Limb (tissue), 2 donors: ENCODE measurements around the gene DCLK2.

ENCODE experiments used
- DNase-seq, 2 donors: peaks; one replicate each; pipeline ENCODE4 v3.0.0-alpha.2; 2016; ENCODE audit errors: extremely low spot score in 2 of 2

The DCLK2 gene

DNA sequence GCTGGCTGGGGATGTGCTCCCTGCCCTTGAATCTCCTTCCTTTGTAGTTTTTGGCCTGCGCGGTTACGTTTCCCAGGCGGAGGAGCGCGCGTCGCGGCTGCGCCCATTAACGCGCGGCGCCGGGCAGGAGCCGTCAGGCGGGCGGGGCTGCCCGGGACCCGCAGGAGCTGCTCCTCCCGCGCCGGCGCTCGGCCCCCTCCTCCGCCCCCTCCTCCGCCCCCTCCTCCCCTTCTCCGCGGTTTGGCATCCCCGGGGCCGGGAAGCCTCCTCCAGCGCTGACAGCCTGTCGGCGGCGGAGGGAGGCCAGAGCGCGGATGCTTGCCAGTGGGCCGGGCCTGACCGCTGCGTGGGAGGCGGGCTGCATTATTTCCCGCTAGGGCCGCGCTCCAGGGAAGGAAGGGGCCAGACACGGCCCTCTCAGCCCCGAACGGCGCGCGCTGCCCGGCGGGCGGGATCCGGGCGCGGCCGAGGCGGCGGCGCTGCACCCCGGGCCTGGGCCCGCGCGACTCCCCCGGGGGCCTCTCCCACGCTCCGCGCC, at the start of gene DCLK2:
Gene DCLK2, plus strand, starts transcription at position 405 of the 538 bp plus-strand sequence. CDS start 583 bp downstream, outside the sequence.
- DNase-seq, result peak; percentile 77 to 91

- no peak for DNase-seq
Observed at GRCh38 chr4:150032541-150032940, 45.7 kb upstream of the DCLK2 start.

GRCh38 chr4:150033081-150033480, 45.2 kb upstream of the DCLK2 start:
- no peak for DNase-seq

GRCh38 chr4:150033901-150034300, 44.3 kb upstream of the DCLK2 start:
- DNase-seq, result peak; percentile 7 to 35

DNA sequence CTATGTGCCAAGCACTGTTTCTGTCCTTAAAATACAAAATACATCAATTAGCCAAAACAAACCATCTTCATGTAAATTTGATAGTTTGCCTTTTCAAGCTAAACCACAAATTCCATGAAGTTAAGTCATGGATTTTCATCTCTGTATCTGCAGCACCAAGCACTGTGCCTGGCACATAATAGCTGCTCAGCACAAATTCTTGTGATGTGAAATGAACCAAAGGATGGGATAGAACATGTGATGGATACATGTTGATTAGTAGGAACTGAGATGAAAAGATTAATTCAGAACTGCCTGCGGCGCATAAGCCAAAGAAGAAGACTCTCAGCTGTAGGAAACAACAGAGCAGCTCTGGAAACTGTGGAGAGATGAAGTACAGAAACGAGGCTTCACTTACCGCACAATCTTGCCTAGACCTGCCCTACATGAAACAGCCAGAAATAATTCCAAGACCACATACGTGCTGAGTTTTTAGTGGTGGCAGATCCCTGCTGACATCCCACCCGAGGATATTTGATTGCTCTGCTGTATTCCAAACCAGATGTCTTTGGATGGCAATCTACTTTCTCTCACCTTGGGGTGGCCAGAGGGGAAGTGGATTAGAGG, 40.9 kb upstream of the DCLK2 start:
- no peak for DNase-seq

DNA sequence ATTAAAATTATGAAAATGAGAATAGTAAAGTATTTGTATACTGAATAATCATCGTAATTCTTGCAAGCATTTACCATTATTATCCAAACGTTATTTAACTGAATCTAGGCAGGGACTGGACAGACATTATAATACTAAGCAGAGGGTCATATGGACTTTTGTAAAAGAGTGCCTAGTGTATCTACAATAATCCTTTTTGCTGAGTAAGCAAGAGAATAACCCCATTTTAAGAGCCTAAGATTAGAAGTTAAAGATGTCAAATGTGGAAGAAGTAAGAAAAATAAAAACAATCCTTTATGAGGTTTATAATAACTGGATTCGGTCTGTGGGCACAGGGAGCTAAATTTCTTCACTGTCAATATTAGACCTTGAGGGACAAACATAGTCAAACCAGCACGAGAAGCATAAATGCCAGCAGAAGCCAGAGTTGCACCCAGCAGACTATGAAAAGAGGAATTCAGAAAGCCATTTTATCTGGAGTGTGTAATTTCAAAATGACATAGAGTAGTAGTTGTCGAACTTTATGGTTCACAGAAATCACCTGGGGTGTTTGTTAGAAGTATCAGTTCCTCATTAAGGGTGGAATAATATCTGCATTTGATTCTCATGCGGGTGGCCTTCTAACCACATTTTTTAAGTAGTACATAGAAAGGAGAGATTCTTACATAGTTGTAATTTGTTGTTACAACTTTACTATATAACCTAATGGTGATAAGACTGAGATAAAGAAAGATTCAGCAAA, 39.7 kb upstream of the DCLK2 start:
- DNase-seq, result no peak

GRCh38 chr4:150039274-150040127, 38.7 kb upstream of the DCLK2 start:
- no peak for DNase-seq

- no peak for DNase-seq
Observed at GRCh38 chr4:150044517-150044916, 33.7 kb upstream of the DCLK2 start.

GRCh38 chr4:150045410-150045809, 32.8 kb upstream of the DCLK2 start:
- DNase-seq, result no peak

DNA sequence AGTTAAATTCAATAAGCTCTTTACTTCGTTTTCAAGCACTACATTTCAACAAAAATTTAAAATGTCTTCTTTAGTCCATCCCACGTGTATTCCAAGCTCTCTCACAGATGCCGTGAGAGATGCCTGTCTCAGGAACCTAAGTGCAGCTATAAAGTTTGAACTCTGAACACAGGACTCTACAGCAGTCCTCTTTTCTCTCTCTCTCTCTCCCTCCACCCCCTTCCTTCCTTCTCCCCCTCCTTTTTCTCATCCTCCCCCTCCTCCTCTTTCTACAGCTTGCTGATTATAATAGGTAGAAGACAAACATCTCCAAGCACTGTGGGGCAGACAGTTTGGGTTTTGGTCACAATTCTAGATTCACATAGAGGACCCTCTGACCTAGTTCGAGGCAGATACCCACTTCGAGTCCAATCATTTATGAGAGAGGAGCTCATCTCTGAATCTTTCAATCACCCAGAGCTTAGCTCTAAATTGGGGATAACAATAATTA, 31.5 kb upstream of the DCLK2 start:
- no peak for DNase-seq

- DNase-seq, result no peak
Observed at GRCh38 chr4:150047546-150047945, 30.7 kb upstream of the DCLK2 start.

GRCh38 chr4:150049682-150050081, 28.6 kb upstream of the DCLK2 start:
- no peak for DNase-seq

- DNase-seq, result no peak
Observed at GRCh38 chr4:150050566-150050965, 27.7 kb upstream of the DCLK2 start.

DNA sequence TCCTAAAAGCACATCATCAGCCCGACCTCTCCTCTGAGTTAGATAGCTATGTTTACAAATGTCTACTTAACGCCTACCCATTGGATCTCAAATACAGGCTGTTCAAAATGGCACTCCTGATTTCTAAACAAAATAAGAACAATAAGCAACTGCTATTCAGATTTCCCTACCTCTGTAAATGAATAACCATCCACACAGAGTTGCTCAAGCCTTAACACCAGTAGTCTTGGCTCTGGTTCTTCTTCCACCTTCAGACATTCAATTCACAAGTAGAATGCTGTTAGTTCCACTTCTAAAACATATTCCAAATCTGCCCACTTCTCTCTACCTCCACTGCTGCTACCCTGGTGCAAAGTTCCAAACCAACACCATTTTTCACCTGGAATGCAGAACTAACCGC, 27.1 kb upstream of the DCLK2 start:
- no peak for DNase-seq

DNA sequence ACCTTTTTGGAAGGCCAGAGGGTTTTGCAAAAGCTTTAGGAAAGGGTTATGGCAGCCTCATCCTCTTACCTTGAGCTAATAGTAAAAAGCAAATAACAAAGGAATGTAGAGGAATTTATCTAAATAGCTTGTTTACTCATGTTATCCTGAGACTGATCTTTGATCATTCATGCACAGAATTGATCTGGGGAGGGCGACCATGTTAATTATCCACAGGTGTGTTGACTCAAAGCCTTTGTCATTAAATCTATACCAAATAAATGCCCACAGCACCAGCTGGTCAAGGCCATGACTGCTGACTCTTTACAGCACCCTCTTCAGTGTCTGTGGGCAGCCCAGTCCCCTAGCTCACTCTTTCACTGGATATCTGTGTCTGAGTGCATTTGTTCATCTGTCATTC, 22.8 kb upstream of the DCLK2 start:
- DNase-seq, result no peak

DNA sequence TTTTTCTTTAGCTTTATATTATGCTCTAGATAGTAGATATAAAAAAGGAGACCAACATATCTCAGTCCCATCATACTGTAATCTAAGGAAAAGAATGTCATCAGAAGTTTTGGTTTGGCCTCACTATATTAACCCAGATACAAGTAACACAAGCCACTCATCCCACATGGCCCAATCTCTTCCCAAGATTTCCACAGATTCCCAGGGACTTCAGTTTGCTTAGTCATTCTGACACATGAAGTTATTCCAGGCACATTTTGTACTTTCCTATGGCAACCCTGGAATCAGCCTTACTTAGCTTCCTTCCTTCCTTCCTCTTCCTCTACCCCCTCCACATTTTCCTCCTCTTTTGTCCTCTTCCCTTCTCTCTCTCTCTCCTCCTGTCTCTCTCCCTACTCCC, 21.7 kb upstream of the DCLK2 start:
- no peak for DNase-seq

- DNase-seq, result no peak
Observed at GRCh38 chr4:150061086-150061776, 17.0 kb upstream of the DCLK2 start.

DNA sequence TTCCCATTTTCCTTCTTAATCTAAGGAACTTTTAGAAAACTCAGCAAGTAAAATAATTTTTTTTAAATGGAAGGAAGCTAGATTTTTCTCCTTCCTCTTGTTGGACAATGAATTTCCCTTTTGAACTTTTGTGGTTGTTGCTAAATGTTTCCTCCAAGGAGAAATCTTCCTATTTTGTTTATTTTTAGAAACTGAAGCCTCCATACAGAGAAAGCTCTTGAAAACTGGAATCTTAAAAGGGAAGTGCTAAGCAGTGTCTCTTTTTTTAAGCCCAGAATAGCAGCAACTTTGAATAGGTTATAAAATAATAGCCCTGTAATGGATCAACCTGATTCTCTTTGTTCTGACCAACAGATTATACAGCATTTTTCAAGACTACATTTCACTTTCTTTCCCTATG, 15.1 kb upstream of the DCLK2 start:
- DNase-seq, result no peak

DNA sequence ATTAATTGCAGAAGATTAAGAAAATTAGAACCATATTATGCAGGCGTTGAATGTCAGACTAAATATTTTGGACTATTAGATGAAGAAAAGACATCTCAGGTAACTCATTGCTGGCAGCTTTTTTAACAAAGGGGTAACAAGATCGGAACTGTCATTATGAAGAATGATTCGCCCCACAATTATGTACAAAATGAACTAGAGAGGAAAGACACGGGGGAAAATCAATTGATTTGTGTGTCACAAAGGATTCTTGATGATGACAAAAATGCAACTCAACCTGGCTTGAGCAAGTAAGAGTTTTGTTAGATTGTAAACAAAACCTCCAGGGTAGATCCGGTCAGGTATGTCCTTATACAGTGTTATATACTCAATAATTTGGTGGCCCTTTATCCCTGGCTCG, 12.5 kb upstream of the DCLK2 start:
- DNase-seq, result no peak

- DNase-seq, result no peak
Observed at GRCh38 chr4:150067859-150068258, 10.4 kb upstream of the DCLK2 start.

- DNase-seq, result no peak
Observed at GRCh38 chr4:150068300-150068960, 9.8 kb upstream of the DCLK2 start.
